ENCODE data around the gene PKD1L1.

DNA sequence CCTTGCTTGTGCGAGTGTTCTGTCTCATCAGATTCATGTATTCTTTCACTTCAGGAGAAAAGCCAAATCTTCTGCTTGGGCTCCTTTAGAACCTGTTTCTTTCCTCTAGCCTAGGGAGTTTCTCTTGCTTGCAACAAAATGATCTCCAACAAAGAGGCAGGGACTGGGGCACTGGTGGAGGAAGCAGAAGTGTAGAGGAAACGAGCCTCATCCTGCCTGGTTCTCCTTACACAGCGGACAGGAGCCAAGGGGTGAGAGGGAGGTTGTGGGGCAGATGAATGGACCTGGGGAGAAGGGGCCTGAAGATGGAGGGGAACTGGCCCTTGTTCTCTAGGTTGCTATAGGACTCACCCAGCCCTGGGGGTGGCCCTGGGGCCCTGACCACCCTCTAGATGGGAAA, 141.1 kb downstream of the PKD1L1 start:
- TF ChIP-seq, protein P1, sequence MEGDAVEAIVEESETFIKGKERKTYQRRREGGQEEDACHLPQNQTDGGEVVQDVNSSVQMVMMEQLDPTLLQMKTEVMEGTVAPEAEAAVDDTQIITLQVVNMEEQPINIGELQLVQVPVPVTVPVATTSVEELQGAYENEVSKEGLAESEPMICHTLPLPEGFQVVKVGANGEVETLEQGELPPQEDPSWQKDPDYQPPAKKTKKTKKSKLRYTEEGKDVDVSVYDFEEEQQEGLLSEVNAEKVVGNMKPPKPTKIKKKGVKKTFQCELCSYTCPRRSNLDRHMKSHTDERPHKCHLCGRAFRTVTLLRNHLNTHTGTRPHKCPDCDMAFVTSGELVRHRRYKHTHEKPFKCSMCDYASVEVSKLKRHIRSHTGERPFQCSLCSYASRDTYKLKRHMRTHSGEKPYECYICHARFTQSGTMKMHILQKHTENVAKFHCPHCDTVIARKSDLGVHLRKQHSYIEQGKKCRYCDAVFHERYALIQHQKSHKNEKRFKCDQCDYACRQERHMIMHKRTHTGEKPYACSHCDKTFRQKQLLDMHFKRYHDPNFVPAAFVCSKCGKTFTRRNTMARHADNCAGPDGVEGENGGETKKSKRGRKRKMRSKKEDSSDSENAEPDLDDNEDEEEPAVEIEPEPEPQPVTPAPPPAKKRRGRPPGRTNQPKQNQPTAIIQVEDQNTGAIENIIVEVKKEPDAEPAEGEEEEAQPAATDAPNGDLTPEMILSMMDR (IDR thresholded peaks at IDR 0.05), result no peak
- TF ChIP-seq, protein P2, sequence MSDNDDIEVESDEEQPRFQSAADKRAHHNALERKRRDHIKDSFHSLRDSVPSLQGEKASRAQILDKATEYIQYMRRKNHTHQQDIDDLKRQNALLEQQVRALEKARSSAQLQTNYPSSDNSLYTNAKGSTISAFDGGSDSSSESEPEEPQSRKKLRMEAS (CRISPR knock-in tag; IDR thresholded peaks at IDR 0.05), result no peak
- TF ChIP-seq, protein P3, sequence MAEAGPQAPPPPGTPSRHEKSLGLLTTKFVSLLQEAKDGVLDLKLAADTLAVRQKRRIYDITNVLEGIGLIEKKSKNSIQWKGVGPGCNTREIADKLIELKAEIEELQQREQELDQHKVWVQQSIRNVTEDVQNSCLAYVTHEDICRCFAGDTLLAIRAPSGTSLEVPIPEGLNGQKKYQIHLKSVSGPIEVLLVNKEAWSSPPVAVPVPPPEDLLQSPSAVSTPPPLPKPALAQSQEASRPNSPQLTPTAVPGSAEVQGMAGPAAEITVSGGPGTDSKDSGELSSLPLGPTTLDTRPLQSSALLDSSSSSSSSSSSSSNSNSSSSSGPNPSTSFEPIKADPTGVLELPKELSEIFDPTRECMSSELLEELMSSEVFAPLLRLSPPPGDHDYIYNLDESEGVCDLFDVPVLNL (CRISPR knock-in tag; IDR thresholded peaks at IDR 0.05; ENCODE audit: borderline replicate concordance, low read depth), result no peak
- TF ChIP-seq, protein P4, sequence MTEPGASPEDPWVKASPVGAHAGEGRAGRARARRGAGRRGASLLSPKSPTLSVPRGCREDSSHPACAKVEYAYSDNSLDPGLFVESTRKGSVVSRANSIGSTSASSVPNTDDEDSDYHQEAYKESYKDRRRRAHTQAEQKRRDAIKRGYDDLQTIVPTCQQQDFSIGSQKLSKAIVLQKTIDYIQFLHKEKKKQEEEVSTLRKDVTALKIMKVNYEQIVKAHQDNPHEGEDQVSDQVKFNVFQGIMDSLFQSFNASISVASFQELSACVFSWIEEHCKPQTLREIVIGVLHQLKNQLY (CRISPR knock-in tag; IDR thresholded peaks at IDR 0.05), result no peak
- TF ChIP-seq SP1 (CRISPR knock-in tag; conservative IDR thresholded peaks at IDR 0.05) (no peak), NR2C2 (CRISPR knock-in tag; IDR thresholded peaks at IDR 0.05) (no peak)
